Osteoblast (primary cell): Measurements from ENCODE around the gene CASQ2. TPM values are rescaled to one million over a fixed set of nuclear protein-coding genes. Genes with fewer than 3 reads are reported as not detected.

Experiments
- DNase-seq: peaks from one replicate; pipeline ENCODE4 v3.0.0; 2011; ENCODE audit warnings: low spot score, mixed read lengths; ENCODE audit not compliant: insufficient read length; ENCODE audit errors: missing footprints
- H2AFZ ChIP-seq: 2 replicates; pipeline ENCODE4 v1.6.0; 2011; ENCODE audit warnings: mild to moderate bottlenecking, low read length
- H3K27ac ChIP-seq: 2 replicates; pipeline ENCODE4 v1.5.1; 2011; ENCODE audit warnings: mild to moderate bottlenecking, low read depth, low read length, moderate library complexity
- H3K27me3 ChIP-seq: 2 replicates; pipeline ENCODE4 v1.6.0; 2012; ENCODE audit warnings: mild to moderate bottlenecking, control low read depth, inconsistent platforms, low read length, moderate library complexity; ENCODE audit not compliant: insufficient read depth
- H3K36me3 ChIP-seq: 2 replicates; pipeline ENCODE4 v1.5.1; 2011; ENCODE audit warnings: mild to moderate bottlenecking, low read length, control low read depth, moderate library complexity; ENCODE audit not compliant: insufficient read depth
- H3K4me1 ChIP-seq: 2 replicates; pipeline ENCODE4 v1.5.1; 2011; ENCODE audit warnings: mild to moderate bottlenecking, low read length, control low read depth, moderate library complexity; ENCODE audit not compliant: insufficient read depth
- H3K4me2 ChIP-seq: 2 replicates; pipeline ENCODE4 v1.6.0; 2011; ENCODE audit warnings: mild to moderate bottlenecking, low read length; ENCODE audit not compliant: insufficient read depth
- H3K4me3 ChIP-seq: fragments of 200-600 bp; sonication (generic); 3 replicates; pipeline ENCODE4 v1.5.1; 2012; ENCODE audit warnings: mild to moderate bottlenecking, low read length, inconsistent platforms; ENCODE audit not compliant: insufficient read depth
- H3K79me2 ChIP-seq: 2 replicates; pipeline ENCODE4 v1.6.0; 2012; ENCODE audit warnings: mild to moderate bottlenecking, low read length, control low read depth, inconsistent platforms; ENCODE audit not compliant: insufficient read depth
- H3K9me3 ChIP-seq: 2 replicates; pipeline ENCODE4 v1.5.1; 2011; ENCODE audit warnings: low read depth, low read length, control low read depth
- H4K20me1 ChIP-seq: 2 replicates; pipeline ENCODE4 v1.6.0; 2012; ENCODE audit warnings: mild to moderate bottlenecking, low read length, control low read depth; ENCODE audit not compliant: insufficient read depth
- CTCF ChIP-seq: IDR thresholded peaks from 2 replicates; pipeline ENCODE4 v1.5.1; 2011; ENCODE audit warnings: mild to moderate bottlenecking, low read depth, low read length, moderate library complexity; ENCODE audit errors: extremely low read depth
- total RNA-seq: library from RNA; depleted of rRNA; stranded (reverse); fragments of >200 nt; gene quantifications from 2 replicates; pipeline ENCODE4 v1.2.3, GENCODE V29; 2012

CASQ2 gene
- total RNA-seq, 1 donor = not detected

- H3K4me1 ChIP-seq = no peaks in the 10 kb centered on the region
- no peak for TF ChIP-seq CTCF
Observed at GRCh38 chr1:115656461-115657077, 111.9 kb downstream of the CASQ2 start.

GRCh38 chr1:115655916-115656315 is 112.6 kb downstream of the CASQ2 start:
- peaks cover 49% of the 10 kb centered on the region for H3K79me2 ChIP-seq
- peaks cover 21% of the 10 kb centered on the region for H3K36me3 ChIP-seq
- H2AFZ ChIP-seq = no peak overlapping the region
- H4K20me1 ChIP-seq = peaks cover 10% of the 10 kb centered on the region
- H3K9me3 ChIP-seq = no peaks in the 10 kb centered on the region
- no peaks in the 10 kb centered on the region for H3K4me1 ChIP-seq
- H3K27ac ChIP-seq = no peak overlapping the region
- DNase-seq = peak; percentile 57
- no peak overlapping the region for H3K4me2 ChIP-seq
- no peak for TF ChIP-seq CTCF
- no peaks in the 10 kb centered on the region for H3K27me3 ChIP-seq
- no peak overlapping the region for H3K4me3 ChIP-seq

More at GRCh38 chr1:115656461-115657077, 111.9 kb downstream of the CASQ2 start:
- no peaks in the 10 kb centered on the region for H3K9me3 ChIP-seq
- no peak overlapping the region for H2AFZ ChIP-seq
- peak; percentile 38 for DNase-seq
- peaks cover 44% of the 10 kb centered on the region for H3K79me2 ChIP-seq
- no peak overlapping the region for H3K4me3 ChIP-seq
- H3K27me3 ChIP-seq = no peaks in the 10 kb centered on the region
- H3K4me2 ChIP-seq = no peak overlapping the region
- H4K20me1 ChIP-seq = peaks cover 10% of the 10 kb centered on the region
- H3K36me3 ChIP-seq = peaks cover 21% of the 10 kb centered on the region
- no peak overlapping the region for H3K27ac ChIP-seq

- H3K36me3 ChIP-seq = peaks cover 21% of the 10 kb centered on the region
- no peak for TF ChIP-seq CTCF
- no peak overlapping the region for H2AFZ ChIP-seq
- H3K4me3 ChIP-seq = no peak overlapping the region
- H3K27me3 ChIP-seq = no peaks in the 10 kb centered on the region
- peaks cover 10% of the 10 kb centered on the region for H4K20me1 ChIP-seq
- peaks cover 48% of the 10 kb centered on the region for H3K79me2 ChIP-seq
- H3K27ac ChIP-seq = no peak overlapping the region
- H3K9me3 ChIP-seq = no peaks in the 10 kb centered on the region
- H3K4me2 ChIP-seq = no peak overlapping the region
- DNase-seq = no peak
- no peaks in the 10 kb centered on the region for H3K4me1 ChIP-seq
Observed at GRCh38 chr1:115655306-115655663, 113.2 kb downstream of the CASQ2 start.

GRCh38 chr1:115654663-115655305 is 113.7 kb downstream of the CASQ2 start:
- H3K4me2 ChIP-seq = no peak overlapping the region

More at GRCh38 chr1:115654663-115655305, 113.7 kb downstream of the CASQ2 start:
- no peak overlapping the region for H3K27ac ChIP-seq
- peak; percentile 86 for DNase-seq
- H3K9me3 ChIP-seq = no peaks in the 10 kb centered on the region
- peaks cover 13% of the 10 kb centered on the region for H4K20me1 ChIP-seq
- H3K79me2 ChIP-seq = peaks cover 53% of the 10 kb centered on the region
- H3K27me3 ChIP-seq = no peaks in the 10 kb centered on the region
- H3K4me1 ChIP-seq = peaks cover 4% of the 10 kb centered on the region
- peaks cover 17% of the 10 kb centered on the region for H3K36me3 ChIP-seq
- no peak overlapping the region for H3K4me3 ChIP-seq
- TF ChIP-seq CTCF = no peak
- H2AFZ ChIP-seq = peak overlapping the region; percentile 29
